Measurements from ENCODE around the gene MYOCOS.
"Not testable (repeated sequence)": the region's sequence is repeated elsewhere in the genome, so short reads cannot be mapped to it uniquely, and the experiment has no call there.

MYOCOS gene

DNA sequence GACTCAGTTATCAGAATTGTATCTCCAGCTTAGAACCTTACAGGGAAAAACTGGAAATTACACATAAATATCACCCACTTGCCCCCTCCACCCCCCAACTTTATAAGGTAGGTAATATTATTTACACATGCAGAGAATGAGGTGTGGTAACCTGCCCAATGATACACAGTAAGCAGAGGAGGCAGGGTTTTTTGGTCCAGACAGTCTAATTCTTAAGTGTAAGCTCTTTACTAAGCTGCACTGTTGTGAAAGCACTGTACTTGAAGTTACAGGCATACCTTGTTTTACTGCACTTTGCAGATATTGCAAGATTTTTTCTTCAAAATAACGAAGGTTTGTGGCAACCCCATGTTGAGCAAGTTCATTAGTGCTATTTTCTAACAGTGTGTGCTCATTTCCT is 24.8 kb upstream of the MYOCOS start:
- CTCF ChIA-PET: interaction anchor here (1.4 to 1.5 kb wide), 2 partner anchors 47 to 388 kb away, joined by 3 to 4 read pairs; no protein-coding TSS in a partner anchor
- H3K4me3 ChIP-seq (ENCODE audit: low read depth, low read length): no peak overlapping the region
- TF ChIP-seq, protein P1, sequence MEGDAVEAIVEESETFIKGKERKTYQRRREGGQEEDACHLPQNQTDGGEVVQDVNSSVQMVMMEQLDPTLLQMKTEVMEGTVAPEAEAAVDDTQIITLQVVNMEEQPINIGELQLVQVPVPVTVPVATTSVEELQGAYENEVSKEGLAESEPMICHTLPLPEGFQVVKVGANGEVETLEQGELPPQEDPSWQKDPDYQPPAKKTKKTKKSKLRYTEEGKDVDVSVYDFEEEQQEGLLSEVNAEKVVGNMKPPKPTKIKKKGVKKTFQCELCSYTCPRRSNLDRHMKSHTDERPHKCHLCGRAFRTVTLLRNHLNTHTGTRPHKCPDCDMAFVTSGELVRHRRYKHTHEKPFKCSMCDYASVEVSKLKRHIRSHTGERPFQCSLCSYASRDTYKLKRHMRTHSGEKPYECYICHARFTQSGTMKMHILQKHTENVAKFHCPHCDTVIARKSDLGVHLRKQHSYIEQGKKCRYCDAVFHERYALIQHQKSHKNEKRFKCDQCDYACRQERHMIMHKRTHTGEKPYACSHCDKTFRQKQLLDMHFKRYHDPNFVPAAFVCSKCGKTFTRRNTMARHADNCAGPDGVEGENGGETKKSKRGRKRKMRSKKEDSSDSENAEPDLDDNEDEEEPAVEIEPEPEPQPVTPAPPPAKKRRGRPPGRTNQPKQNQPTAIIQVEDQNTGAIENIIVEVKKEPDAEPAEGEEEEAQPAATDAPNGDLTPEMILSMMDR (IDR thresholded peaks at IDR 0.05; ENCODE audit: insufficient read depth, low read length, missing control alignments): no peak
- POLR2A ChIA-PET: no interaction called here
- no peak for DNase-seq (ENCODE audit: low read depth, low spot score)

DNA sequence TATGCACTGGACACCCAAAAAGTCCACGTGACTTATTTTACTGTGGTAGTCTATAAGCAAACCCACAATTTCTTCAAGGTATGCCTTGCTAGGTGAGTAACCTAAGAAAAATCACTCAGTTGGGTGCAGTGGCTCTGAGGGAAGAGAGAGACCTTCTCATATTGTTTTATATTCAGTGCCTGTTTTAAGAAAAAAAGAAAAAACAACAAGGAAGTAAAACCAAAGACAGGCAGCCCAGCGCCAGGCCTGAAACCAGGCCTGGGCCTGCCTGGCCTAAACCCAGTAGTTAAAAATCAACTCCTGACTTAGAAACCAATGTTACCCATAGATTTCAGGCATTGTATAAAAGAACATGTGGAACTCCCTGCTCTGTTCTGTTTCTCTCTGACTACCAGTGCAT is 21.7 kb upstream of the MYOCOS start:
- DNase-seq (ENCODE audit: low read depth, low spot score); POLR2A ChIA-PET; H3K4me3 ChIP-seq (ENCODE audit: low read depth, low read length); CTCF ChIA-PET: not testable (repeated sequence)

DNA sequence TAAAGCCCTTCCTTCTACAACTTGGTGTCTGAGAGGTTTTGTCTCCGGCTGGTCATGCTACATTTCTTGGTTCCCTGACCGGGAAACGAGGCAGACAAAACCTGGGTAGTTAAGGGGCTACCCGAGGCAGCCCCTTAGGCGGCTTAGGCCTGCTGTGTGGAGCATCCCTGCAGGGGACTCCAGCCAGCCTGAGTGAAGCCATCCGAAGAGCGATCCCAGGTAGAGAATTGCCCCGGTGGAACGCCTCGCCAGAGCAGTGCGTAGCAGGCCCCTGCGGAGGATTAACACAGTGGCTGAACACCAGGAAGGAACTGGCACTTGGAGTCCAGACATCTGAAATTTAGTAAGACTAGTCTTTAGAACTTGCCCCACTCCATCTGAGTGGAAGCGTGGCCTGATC is 21.2 kb upstream of the MYOCOS start:
- CTCF ChIA-PET: no interaction called here
- DNase-seq (ENCODE audit: low read depth, low spot score): no peak
- TF ChIP-seq, protein P1 (IDR thresholded peaks at IDR 0.05; ENCODE audit: insufficient read depth, low read length, missing control alignments): no peak
- POLR2A ChIA-PET: no interaction called here
- H3K4me3 ChIP-seq (ENCODE audit: low read depth, low read length): no peak overlapping the region

DNA sequence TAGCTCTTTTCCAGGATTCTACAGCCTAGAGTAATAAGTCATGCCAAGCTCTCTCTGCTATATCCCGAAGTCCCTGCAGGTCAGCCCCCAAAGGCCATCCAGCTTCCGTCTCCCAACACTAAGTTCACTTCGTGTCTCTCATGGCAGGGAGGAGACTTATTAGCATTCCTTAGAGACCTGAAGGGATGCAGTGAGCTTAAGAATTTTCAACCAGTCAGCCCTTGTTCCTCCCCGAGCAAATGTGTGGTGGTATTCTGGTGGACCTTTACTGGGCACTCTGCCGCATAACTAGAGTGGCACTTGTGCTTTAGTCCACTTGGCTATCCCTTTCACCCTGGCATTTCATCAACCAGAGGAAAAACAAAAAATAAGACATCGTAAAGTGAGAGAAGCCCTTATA is 19.0 kb upstream of the MYOCOS start:
- not testable (repeated sequence) for H3K4me3 ChIP-seq (ENCODE audit: low read depth, low read length); DNase-seq (ENCODE audit: low read depth, low spot score)
- CTCF ChIA-PET: interaction anchor here (1.0 kb wide), 1 partner anchor 42 kb away, joined by 4 read pairs; no protein-coding TSS in a partner anchor
- POLR2A ChIA-PET: interaction anchor here (0.6 kb wide), 1 partner anchor 342 kb away, joined by 3 read pairs; no protein-coding TSS in a partner anchor

DNA sequence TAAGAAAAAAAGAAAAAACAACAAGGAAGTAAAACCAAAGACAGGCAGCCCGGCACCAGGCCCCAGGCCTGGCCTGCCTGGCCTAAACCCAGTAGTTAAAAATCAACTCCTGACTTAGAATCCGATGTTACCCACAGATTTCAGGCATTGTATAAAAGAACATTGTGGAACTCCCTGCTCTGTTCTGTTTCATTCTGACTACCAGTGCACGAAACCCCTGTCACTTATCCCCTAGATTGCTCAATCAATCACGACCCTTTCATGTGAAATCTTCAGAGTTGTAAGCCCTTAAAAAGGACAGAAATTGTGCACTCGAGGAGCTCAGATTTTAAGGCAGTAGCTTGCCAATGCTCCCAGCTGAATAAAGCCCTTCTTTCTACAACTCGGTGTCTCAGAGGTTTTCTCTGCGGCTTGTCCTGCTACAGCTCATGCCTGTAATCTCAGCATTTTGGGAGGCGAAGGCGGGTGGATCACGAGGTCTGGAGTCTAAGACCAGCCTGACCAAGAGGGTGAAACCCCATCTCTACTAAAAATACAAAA is 15.6 kb upstream of the MYOCOS start:
- TF ChIP-seq, protein P1 (IDR thresholded peaks at IDR 0.05; ENCODE audit: insufficient read depth, low read length, missing control alignments): no peak
- no peak overlapping the region for H3K4me3 ChIP-seq (ENCODE audit: low read depth, low read length)
- POLR2A ChIA-PET: interaction anchor here (0.6 kb wide), 1 partner anchor 939 kb away, joined by 3 read pairs; no protein-coding TSS in a partner anchor
- DNase-seq (ENCODE audit: low read depth, low spot score): no peak
- CTCF ChIA-PET: interaction anchor here (1.1 to 1.3 kb wide), 2 partner anchors 15 to 378 kb away, joined by 3 read pairs; partner anchors contain the start of gene MYOCOS

DNA sequence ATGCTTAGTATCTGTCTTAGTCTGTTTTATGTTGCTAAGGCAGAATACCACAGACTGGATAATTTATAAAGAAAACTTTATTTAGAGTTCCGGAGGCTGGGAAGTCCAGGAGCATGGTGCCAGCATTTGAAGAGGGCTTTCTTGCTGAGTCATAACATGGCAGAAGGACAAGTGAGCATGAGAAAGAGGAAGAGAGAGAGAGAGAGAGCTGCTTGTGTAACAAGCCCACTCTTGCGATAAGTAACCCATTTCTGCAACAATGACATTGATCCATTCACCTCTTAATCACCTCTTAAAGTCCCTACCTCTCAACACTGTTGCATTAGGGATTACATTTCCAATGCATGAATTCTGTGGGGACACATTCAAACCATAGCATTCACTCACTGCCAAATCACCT is 11.7 kb upstream of the MYOCOS start:
- H3K4me3 ChIP-seq (ENCODE audit: low read depth, low read length): no peak overlapping the region
- DNase-seq (ENCODE audit: low read depth, low spot score): no peak
- TF ChIP-seq, protein P1 (IDR thresholded peaks at IDR 0.05; ENCODE audit: insufficient read depth, low read length, missing control alignments): no peak
- CTCF ChIA-PET: no interaction called here
- POLR2A ChIA-PET: no interaction called here

DNA sequence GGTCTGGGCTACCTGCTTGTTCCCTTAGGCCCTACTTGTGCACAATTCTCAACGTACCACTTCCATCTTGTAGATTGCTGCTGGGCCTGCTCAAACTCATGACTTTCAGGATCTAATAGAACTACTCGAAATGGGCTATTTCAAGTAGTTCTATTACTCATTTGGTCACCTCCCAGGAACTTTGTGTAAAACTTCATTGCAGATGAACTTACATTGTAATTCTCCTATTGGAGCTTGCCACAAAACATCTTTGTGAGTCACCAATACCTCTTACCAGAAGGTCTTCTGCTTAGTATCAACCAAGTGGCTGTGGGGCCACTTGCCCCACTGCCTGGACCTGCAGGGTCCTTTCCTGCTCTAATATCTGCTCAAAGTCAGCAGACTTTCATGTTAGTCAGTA is 10.7 kb upstream of the MYOCOS start:
- TF ChIP-seq, protein P1 (IDR thresholded peaks at IDR 0.05; ENCODE audit: insufficient read depth, low read length, missing control alignments): no peak
- POLR2A ChIA-PET: no interaction called here
- DNase-seq (ENCODE audit: low read depth, low spot score): peak; percentile 17
- CTCF ChIA-PET: no interaction called here
- no peak overlapping the region for H3K4me3 ChIP-seq (ENCODE audit: low read depth, low read length)

All from AG04449 (cell line).